GM18861 (cell line): Measurements from ENCODE around the gene THAP4.

Experiments used
- ATAC-seq: cut with Tn5 transposase; IDR thresholded peaks from one replicate; pipeline ENCODE4 v1.9.1; 2021; ENCODE audit not compliant: unreplicated experiment

Gene THAP4

GRCh38 chr2:241550616-241551580 is 86.1 kb downstream of the THAP4 start:
- no peak for ATAC-seq

- no peak for ATAC-seq
Observed at GRCh38 chr2:241548451-241548835, 88.5 kb downstream of the THAP4 start.

GRCh38 chr2:241547781-241548450 is 89.0 kb downstream of the THAP4 start:
- ATAC-seq = no peak

- ATAC-seq = no peak
Observed at GRCh38 chr2:241546771-241547498, 90.0 kb downstream of the THAP4 start.

GRCh38 chr2:241545523-241546473 is 91.2 kb downstream of the THAP4 start:
- no peak for ATAC-seq

- no peak for ATAC-seq
Observed at GRCh38 chr2:241545106-241545505, 91.9 kb downstream of the THAP4 start.

- no peak for ATAC-seq
Observed at GRCh38 chr2:241542278-241542605, 94.7 kb downstream of the THAP4 start.

GRCh38 chr2:241541564-241542277 is 95.2 kb downstream of the THAP4 start:
- ATAC-seq = no peak

GRCh38 chr2:241540771-241541561 is 96.0 kb downstream of the THAP4 start:
- ATAC-seq = no peak

GRCh38 chr2:241540401-241540770 is 96.6 kb downstream of the THAP4 start:
- ATAC-seq = no peak

- ATAC-seq = no peak
Observed at GRCh38 chr2:241539616-241540374, 97.2 kb downstream of the THAP4 start.

GRCh38 chr2:241538838-241539615 is 97.9 kb downstream of the THAP4 start:
- no peak for ATAC-seq

GRCh38 chr2:241535871-241536655 is 100.9 kb downstream of the THAP4 start:
- ATAC-seq = no peak

- no peak for ATAC-seq
Observed at GRCh38 chr2:241534701-241535375, 102.1 kb downstream of the THAP4 start.
